HG03575 (cell line): Measurements from ENCODE around the gene MAPT.

Experiments used
- ATAC-seq: cut with Tn5 transposase; IDR thresholded peaks from one replicate; pipeline ENCODE4 v1.9.1; 2021; ENCODE audit not compliant: unreplicated experiment, insufficient number of reproducible peaks, low FRiP score; ENCODE audit errors: extremely low read depth

MAPT gene

DNA sequence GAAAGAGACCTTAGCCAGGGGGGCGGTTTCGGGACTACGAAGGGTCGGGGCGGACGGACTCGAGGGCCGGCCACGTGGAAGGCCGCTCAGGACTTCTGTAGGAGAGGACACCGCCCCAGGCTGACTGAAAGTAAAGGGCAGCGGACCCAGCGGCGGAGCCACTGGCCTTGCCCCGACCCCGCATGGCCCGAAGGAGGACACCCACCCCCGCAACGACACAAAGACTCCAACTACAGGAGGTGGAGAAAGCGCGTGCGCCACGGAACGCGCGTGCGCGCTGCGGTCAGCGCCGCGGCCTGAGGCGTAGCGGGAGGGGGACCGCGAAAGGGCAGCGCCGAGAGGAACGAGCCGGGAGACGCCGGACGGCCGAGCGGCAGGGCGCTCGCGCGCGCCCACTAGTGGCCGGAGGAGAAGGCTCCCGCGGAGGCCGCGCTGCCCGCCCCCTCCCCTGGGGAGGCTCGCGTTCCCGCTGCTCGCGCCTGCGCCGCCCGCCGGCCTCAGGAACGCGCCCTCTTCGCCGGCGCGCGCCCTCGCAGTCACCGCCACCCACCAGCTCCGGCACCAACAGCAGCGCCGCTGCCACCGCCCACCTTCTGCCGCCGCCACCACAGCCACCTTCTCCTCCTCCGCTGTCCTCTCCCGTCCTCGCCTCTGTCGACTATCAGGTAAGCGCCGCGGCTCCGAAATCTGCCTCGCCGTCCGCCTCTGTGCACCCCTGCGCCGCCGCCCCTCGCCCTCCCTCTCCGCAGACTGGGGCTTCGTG lies at the start of gene MAPT:
MAPT (plus strand) TSS at position 533 of the 763 bp plus-strand sequence. CDS start 67,784 bp downstream, outside the sequence.
- no peak for ATAC-seq

DNA sequence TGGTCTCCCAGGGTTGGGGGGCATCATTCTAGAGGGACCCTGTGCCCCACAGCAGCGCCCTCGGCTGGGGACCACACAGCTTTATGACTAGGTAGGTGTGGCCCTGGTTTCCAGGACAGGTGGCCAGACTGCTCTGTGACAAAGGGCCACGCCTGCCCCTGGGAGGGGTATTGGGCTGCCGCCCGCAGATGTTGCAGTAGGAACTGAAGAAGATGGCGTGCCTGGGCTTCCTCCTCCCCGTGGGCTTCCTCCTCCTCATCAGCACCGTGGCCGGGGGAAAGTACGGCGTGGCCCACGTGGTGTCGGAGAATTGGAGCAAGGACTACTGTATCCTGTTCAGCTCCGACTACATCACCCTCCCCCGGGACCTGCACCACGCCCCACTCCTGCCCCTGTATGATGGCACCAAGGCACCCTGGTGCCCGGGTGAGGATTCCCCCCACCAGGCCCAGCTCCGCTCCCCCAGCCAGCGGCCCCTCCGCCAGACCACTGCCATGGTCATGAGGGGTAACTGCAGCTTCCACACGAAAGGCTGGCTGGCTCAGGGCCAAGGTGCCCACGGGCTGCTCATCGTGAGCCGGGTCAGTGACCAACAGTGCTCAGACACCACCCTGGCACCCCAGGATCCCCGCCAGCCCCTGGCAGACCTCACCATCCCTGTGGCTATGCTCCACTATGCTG lies 49.5 kb upstream of the MAPT start, which contains the start of gene SPPL2C:
SPPL2C (plus strand) TSS at position 187 of the 681 bp plus-strand sequence; CDS start at position 213, 26 bp downstream.
- no peak for ATAC-seq

DNA sequence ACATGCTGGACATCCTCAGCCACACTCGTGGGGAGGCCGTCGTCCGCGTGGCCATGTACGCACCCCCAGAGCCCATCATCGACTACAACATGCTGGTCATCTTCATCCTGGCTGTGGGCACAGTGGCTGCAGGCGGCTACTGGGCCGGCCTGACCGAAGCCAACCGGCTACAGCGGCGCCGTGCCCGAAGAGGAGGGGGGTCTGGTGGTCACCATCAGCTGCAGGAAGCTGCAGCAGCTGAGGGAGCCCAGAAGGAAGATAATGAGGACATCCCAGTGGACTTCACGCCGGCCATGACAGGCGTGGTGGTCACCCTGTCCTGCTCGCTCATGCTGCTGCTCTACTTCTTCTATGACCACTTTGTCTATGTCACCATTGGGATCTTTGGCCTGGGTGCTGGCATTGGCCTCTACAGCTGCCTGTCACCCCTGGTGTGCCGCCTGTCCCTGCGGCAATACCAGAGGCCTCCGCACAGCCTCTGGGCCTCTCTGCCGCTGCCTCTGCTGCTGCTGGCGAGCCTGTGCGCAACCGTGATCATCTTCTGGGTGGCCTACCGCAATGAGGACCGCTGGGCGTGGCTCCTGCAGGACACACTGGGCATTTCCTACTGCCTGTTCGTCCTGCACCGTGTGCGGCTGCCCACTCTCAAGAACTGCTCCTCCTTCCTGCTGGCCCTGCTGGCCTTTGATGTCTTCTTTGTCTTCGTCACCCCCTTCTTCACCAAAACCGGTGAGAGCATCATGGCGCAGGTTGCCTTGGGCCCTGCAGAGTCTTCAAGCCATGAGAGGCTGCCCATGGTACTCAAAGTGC lies 48.8 kb upstream of the MAPT start:
- ATAC-seq = no peak

DNA sequence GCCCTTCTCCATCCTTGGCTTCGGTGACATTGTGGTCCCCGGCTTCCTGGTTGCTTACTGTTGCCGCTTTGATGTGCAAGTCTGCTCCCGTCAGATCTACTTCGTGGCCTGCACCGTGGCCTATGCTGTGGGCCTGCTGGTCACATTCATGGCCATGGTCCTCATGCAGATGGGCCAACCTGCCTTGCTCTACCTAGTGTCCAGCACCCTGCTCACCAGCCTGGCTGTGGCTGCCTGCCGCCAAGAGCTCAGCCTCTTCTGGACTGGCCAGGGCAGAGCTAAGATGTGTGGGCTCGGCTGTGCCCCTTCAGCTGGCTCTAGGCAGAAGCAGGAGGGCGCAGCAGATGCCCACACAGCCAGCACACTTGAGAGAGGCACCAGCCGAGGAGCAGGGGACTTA lies 48.1 kb upstream of the MAPT start:
- ATAC-seq = no peak

DNA sequence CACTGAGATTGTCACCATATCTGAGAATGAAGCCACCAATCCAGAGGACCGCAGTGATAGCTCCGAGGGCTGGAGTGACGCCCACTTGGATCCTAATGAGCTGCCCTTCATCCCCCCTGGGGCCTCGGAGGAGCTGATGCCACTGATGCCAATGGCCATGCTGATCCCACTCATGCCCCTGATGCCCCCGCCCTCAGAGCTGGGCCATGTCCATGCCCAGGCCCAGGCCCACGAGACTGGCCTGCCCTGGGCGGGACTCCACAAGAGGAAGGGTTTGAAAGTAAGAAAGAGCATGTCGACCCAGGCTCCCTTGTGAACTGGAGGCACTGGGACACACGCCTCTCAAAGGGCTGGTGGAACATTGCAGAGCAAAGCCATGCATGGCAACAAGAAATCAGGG lies 47.7 kb upstream of the MAPT start:
- no peak for ATAC-seq

DNA sequence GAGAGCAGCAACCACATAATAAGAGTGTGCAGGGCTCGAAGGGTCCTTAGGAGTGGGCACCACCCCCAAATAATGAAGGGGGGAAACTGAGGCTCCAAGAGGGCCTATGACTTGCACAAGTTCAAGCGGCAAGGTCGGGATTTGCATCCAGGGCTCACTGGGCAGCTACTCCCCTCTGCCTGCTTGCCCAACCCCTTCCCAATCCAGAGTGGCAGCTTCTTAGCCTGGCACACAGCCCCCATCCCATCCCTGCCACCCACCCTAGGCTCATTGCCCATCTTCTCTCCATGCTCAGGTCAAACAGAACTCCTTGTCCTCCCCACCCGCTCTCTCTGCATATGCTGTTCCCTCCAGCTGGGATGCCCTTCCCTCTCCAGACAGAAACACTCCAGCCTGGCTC lies 47.3 kb upstream of the MAPT start:
- ATAC-seq = no peak

DNA sequence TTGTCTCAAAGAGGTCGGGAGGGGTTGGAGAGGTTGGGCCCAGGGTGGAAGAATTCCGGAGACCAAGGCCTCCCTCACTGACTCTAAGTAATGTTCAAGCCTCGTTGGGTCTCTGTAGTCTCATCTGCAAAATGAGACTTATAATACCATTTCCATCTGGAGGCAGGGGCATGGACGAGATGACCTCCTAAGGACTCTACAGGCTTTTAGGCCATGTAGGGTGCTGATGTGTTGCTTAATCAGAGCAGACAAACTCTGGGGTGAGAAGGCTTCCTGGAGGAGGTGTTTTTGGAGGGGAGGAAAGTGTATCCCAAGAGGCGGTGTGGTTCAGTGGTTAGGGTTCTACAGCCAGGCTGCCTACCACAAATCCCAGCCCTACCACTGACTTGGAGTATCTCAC lies 46.6 kb upstream of the MAPT start:
- no peak for ATAC-seq

DNA sequence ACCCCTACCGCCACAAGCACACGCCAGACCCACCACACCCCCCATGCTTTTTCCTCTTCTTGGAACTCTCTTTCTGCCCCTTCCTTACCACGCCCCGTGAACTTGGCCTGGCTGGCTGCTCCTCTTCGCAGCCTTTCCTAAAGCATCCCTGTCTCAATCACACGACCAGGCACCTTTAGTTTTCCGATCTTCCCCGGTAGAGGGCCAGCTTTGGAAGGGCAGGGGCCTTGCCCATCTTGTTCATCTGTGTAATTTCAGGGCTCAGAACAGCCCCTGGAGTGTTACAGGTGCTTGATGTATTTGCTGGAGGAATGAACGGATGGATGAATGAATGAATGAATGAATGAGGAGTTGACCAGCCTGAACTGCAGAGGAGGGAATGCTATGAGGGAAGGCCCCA lies 45.9 kb upstream of the MAPT start:
- ATAC-seq = no peak

DNA sequence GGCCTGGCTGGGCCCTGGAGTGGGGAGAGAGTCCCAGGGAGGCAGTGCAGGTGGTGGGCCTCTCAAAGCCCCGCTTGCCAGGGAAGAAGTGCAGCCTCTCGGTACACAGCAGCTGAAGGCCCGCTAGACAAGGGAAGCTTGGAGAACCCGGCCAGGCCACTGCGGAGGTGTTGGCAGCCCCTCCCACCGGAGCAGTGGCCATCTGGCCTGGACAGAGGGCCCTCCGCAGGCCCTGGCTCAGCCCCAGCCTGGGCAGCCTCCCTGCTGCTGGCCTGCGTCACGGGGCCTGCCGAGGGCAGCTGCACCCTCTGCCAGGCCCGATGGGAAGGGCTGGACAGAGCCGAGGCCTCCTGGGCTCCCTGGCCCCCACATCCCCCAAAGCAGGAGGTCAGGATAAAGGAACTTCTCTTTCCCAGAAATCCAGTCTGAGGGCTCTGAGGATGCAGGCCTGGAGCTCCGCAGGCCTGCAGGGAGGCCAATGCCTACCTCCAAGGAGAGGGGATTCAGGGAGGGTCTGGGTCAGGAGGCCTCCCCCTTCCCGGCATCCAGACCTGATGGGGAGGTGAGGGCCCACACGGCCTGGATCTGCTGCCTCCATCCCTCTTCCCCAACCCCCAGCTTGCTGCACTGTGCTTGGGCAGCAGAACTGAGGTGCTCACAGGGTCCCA lies 45.4 kb upstream of the MAPT start:
- no peak for ATAC-seq

DNA sequence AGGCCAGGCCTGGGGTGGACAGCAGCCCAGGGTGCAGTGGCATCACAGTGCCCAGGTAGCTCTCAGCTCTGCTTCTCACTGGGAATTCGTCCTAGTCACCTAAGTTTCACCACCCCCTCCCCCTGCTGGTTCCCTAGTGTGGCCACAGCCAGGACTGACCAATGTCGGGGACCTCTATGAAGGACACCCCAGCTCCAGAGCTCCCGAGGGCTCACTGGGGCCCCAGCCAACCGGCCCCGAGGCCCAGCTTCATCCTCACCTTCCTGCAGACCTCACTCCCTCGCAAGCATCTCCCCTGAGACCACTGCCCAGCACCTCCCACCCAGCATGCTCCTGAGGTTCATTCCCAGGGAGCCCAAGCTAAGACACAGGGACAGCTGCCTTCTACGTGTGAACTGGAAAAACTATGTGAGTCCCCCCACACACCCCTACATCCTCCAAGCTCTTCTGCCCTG lies 44.8 kb upstream of the MAPT start:
- ATAC-seq = no peak

DNA sequence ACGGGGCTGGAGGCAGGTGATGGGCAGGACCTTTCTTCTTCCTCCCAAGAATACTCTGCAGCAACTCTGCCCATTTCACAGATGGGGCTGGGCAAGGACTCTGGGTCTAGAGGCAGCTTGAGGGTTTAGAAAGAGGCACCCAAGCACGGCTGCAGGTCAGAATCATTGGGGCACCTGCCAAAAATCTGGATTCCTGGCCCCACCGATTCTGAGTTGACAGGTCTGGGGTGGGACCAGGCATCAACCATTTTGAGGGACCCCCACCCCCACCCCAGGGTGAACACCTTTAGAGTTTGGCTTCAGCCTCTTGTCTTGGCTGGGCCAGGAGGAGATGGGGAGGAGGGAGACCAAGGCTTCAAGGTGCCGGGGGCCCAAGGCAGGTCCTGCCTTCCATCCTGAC lies 44.3 kb upstream of the MAPT start:
- no peak for ATAC-seq

DNA sequence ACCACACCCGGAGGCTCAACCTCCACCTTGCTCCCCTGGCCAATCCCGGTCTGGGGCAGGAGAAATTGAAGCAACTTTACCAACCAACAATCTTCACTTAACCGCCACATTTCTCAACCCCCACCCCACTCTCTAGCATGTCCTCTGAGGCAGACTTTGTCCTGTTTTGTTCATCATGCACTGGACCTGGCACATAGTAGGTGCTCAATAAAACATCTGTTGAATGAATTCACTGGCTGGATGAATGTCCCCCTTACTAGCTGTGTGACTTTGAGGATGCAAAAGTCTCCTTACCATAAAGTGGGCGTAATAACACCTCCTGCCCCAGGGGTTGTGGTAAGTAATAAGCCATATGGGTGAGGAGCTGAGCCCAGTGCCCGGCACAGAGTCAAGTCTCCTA lies 43.9 kb upstream of the MAPT start:
- ATAC-seq = no peak

DNA sequence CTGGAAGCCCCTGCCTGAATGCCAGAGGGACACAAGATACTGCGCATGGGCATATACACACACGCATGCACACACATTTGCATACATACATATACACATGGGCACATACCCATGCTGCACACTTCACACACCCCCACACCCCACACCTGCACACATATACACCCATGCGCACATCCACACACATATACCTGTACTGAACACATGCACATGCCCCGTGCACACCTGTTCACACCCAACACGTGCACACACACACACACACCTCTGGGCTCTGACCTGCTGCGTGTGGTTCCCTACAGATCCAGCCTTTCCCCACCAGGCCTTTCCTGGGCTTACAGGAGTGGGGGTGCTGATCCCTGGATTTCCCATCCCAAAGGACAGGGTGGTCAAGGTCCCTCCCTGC lies 43.3 kb upstream of the MAPT start:
- ATAC-seq = no peak

DNA sequence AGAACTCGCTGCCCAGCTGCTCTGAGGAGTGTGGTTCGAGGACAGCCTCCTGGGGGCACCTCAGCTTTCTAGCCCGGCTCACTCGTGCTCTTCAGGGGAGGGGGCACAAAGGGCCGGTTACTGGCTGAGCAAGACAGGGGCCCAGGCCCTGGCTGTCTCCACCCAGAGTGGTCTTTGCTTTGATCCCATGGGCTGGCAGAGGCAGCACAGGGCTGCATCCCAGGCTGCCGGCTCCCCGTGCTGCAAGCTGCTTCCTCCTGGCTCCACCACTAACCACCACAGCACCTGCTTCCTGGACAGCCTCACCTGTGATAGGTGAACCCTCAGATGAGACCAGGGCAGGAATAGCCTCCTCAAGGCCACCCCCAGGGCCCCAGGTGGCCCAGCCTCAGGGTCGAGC lies 42.9 kb upstream of the MAPT start:
- ATAC-seq = no peak

DNA sequence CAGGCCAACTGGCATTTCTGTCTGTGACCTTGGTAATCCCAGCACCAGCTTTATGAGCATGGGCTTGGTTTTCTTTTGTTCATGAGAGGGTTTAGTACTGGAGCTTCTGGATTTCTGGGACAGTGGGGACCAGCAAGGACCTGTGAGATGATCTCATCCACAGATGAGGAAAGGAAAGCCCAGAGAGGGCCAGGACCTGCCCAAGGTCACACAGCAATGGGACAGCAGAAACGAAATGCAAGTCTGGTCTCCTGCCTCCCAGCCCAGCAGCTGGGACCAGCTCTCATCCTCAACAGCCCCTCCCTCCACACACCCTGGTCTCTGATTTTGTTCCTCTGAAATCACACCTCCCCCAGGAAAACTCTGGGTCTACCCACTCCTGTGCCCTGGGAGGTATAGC lies 42.5 kb upstream of the MAPT start:
- ATAC-seq = no peak

DNA sequence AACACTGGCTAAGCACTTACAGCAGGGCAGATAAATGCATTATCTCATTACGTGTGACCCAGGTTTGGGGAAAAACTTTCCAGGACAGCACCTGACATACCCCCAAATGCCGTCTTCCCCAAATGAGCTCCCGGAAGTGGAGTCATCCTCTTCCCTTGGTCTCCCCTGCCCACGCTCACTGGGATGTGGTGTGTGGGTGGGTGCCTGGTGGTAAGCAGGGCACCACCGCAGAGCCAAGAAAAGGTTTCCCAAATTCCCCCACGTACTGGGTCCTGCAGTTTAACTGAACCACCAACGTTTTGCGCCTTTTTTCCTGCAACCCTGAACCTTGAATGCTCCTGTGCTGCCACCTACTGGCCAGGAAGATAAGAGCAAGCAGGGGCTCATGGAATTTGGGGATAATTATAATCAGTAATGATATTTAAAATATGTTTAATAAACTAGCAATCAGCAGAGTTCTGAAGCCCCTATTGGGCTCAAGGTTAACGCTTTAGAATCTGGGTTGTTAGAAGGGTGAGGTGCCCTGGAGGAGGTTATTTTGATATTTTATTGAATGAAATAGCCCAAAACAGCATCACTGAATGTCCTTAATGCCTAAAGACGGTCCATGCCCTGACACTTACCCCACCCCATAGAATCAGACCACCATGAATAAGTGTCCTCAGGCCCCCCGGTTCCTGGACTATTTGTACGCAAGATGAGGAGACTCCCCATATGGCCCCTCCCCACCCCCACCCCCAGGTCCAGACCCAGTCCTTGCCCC lies 41.6 kb upstream of the MAPT start:
- no peak for ATAC-seq

DNA sequence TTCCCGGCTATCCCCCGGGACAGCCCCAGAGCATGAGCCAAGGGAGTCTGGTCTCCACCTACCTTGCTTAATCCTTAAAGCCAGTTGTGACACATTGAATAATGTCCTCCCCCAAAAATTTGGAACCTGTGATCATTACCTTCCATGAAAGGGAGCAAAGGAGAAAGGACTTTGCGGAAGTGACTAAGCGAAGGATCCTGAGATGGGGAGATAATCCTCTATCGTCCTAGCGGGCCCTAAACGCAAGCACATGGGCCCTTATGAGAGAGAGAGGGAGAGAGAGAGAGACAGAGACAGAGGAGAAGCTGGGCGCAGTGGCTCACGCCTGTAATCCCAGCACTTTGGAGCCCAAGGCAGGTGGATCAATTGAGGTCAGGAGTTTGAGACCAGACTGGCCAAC lies 40.1 kb upstream of the MAPT start:
- no peak for ATAC-seq

DNA sequence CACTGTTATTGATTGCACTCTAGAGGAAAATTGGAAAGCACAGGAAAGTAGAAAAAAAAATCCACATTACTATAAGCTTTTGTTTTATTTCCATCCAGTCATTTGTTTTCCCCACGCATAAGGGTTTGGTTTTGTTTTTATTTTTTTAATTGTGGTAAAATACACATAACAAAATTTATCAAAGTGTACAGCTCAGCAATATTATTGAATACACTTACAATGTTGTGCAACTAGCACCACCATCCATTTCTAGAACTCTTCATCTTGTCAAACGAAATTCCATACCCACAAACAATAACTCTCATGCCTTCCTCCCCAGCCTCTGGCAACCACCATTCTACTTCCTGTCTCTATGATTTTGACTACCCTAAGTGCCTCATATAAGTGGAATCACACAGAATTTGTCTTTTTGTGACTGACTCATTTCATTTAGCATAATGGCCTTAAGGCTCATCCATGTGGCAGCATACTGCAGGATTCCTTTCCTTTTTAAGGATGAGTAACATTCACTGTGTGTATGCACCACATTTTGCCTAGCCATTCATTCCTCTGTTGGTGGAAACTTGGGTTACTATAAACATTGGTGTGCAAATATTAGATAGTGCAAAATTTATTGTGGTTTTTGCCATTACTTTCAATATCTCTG lies 38.5 kb upstream of the MAPT start:
- ATAC-seq = no peak
